ENCODE data around the gene P2RY13.

GRCh38 chr3:151307131-151307530, 22.2 kb downstream of the P2RY13 start:
- no peak for TF ChIP-seq POLR2A (IDR thresholded peaks at IDR 0.05; ENCODE audit: extremely low read depth, insufficient read length)
- TF ChIP-seq CTCF (IDR thresholded peaks at IDR 0.05; ENCODE audit: low read depth, low read length), result no peak
- TF ChIP-seq MYC (IDR thresholded peaks at IDR 0.05; ENCODE audit: low read depth, low read length), result no peak
- TF ChIP-seq, protein P1, sequence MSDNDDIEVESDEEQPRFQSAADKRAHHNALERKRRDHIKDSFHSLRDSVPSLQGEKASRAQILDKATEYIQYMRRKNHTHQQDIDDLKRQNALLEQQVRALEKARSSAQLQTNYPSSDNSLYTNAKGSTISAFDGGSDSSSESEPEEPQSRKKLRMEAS (IDR thresholded peaks at IDR 0.05; ENCODE audit: low read depth, low read length), result no peak
